C4-2B (cell line): ENCODE measurements around the gene ARRB2.

ENCODE experiments used
- ZFX ChIP-seq: fragments of 450-650 bp; IDR thresholded peaks from 2 replicates; pipeline ENCODE4 v1.6.1; 2017
- TF ChIP-seq, protein P1 (sequence below): fragments of 450-650 bp; conservative IDR thresholded peaks from 2 replicates; pipeline ENCODE4 v1.5.1; 2017; ENCODE audit warnings: mild to moderate bottlenecking

- TF ChIP-seq, protein P1, sequence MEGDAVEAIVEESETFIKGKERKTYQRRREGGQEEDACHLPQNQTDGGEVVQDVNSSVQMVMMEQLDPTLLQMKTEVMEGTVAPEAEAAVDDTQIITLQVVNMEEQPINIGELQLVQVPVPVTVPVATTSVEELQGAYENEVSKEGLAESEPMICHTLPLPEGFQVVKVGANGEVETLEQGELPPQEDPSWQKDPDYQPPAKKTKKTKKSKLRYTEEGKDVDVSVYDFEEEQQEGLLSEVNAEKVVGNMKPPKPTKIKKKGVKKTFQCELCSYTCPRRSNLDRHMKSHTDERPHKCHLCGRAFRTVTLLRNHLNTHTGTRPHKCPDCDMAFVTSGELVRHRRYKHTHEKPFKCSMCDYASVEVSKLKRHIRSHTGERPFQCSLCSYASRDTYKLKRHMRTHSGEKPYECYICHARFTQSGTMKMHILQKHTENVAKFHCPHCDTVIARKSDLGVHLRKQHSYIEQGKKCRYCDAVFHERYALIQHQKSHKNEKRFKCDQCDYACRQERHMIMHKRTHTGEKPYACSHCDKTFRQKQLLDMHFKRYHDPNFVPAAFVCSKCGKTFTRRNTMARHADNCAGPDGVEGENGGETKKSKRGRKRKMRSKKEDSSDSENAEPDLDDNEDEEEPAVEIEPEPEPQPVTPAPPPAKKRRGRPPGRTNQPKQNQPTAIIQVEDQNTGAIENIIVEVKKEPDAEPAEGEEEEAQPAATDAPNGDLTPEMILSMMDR: no peak
- no peak for TF ChIP-seq ZFX
These were observed 37.3 kb upstream of the ARRB2 start for GRCh38 chr17:4673169-4673568.
